Endometrium (tissue), 2 donors: Measurements from ENCODE around the gene TROAP.
"Not testable (repeated sequence)": the region's sequence is repeated elsewhere in the genome, so short reads cannot be mapped to it uniquely, and the experiment has no call there.

ENCODE experiments used
- FAIRE-seq: peaks from 2 replicates; lab custom pipeline; 2012; peaks lifted over from hg19 to GRCh38; lab: Jason Lieb, UNC
- donor health status: control.
- donor health status: control.

The TROAP gene

DNA sequence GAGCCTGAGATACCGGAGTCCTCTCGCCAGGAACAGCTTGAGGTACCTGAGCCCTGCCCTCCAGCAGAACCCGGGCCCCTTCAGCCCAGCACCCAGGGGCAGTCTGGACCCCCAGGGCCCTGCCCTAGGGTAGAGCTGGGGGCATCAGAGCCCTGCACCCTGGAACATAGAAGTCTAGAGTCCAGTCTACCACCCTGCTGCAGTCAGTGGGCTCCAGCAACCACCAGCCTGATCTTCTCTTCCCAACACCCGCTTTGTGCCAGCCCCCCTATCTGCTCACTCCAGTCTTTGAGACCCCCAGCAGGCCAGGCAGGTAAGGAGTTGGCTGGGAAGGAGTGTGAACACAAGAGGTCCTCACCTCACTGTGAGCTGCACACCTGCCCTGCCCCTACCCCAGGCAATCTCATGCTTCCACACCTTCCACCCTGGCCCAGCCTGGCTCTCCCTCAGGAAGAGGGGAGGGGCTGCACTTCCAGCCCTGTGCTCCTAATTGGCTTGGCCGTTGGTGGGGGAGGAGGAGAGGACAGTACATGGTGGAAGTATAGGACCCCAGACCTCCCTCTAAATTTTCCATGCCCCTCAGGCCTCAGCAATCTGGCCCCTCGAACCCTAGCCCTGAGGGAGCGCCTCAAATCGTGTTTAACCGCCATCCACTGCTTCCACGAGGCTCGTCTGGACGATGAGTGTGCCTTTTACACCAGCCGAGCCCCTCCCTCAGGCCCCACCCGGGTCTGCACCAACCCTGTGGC, 7.8 kb downstream of the TROAP start:
- FAIRE-seq: no peak

DNA sequence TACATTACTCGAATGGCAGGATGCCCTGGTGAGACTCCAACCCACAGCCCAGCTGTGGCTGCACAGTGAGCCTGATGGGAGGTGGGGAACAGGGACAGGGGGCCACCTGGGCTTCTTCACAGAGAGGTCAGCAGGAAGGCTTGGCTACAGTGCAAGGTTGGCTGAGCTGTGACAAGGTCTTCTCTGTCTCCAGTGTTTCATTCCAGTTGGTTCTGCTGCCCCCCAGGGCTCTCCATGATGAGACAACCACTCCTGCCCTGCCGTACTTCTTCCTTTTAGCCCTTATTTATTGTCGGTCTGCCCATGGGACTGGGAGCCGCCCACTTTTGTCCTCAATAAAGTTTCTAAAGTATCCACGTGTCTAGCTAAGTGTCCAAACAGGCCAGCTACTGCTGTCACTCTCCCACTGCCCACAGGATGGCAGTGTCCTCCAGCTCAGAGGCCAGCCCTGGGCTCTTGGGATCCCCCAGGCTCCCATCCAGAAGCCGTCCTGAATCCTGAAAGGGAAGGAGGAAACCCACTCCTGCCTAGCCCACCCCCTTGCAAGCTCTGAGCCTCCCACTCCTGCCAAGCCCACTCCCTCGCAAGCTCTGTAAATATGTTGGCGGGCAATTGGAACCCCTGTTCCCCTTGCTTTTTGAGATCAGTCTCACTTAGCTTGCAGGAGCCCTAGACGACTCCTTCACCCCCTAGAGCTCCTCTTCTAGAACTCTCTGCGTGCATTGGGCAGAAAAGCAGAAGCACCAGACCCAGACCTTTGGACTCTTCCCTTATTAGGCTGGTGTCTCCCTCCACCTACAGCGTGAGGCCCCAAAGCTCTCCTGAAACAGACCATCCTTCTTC, 8.5 kb downstream of the TROAP start:
- peak; percentile 23 for FAIRE-seq

DNA sequence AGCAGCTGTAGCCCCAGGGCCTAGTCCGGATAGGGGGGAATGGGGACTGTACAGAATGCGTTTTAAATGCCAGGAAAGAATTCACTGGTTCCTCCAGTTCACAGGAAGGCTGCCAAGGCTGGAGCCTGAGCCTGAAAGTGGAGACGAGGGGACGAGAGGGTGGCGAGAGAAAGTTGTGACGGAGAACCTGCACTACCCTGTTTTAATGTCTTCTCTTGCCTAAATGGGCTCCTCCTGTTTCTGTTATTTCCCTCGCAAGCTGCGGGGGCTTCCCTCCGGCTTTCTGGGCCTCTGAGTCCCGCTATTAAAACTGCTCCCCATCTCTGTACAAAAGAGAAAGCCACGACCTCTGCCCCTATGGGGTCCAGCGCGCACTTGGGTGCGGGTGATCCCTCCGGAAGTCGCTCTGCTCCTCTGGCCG, 9.4 kb downstream of the TROAP start:
- FAIRE-seq: no peak

DNA sequence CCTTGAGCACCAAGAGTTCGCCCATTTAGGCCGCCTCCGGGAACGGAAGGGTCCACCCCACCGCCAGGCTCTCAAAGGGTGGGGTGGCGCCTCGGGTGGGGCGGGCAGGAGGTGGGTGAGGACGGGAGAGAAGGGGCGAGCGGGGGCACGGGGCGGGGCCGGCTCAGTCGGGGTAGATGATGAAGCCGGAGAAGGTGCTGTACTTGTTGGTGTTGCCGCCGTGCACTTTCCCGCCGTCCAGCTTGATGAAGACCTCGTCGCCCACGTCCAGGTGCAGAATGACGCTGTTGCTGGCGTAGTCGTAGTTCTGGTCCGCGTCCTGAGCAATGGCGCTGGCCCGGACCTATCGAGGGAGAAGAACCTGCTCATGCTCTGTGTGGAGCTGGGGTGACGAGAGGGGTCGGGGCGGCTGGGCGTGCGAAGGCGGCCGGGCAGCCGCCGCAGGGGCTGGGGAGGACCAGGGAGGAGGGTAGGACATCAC, 9.9 kb downstream of the TROAP start:
- FAIRE-seq: no peak

DNA sequence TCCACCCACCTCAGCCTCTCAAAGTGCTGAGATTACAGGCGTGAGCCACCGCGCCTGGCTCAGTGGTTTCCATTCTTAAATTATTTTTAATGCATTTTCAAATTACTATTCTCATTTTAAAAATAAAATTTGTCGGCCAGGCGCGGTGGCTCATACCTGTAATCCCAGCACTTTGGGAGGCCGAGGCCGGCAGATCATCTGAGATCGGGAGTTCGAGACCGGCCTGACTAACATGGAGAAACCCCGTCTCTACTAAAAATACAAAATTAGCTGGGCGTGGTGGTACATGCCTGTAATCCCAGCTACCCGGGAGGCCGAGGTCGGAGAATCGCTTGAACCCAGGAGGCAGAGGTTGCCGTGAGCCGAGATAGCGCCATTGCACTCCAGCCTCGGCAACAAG, 10.7 kb downstream of the TROAP start:
- not testable (repeated sequence) for FAIRE-seq

DNA sequence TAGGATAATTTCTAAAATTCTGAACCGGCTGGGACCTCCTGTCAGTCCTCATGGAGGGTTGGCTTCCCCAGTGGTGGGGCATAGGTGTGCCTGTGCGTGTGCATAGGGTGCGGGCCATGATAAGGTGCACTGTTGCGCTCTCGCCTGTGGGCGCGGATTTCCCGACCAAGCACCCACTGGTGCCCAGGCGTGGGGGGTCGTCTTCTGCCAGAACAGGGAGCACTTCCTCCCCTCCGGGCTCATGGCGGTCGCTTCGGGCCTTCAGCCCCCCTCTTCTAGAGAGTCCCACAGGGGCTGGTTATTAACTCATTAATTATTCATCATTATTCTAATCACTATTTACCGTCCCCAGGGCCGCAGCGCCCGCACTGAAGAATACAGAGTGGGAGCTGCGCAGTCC, 11.2 kb downstream of the TROAP start:
- FAIRE-seq: no peak

DNA sequence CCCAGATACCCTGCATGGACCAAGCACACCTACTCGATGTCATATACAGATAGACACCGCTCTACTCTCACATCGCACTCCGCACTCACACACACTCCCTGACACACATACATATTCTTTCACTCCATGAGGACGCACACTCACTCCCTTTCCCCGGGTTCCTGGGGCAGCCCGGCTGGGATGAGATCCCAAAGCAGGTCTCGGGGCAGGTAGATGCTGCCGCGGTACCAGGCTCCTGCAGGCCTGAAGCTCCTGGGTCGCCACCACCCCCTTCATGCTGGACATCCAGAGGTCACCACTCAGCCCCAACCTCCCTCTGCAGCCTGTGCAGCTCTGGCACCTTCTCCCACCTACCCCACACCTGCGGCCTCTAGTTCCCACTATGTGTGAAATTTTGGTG, 11.6 kb downstream of the TROAP start:
- no peak for FAIRE-seq

DNA sequence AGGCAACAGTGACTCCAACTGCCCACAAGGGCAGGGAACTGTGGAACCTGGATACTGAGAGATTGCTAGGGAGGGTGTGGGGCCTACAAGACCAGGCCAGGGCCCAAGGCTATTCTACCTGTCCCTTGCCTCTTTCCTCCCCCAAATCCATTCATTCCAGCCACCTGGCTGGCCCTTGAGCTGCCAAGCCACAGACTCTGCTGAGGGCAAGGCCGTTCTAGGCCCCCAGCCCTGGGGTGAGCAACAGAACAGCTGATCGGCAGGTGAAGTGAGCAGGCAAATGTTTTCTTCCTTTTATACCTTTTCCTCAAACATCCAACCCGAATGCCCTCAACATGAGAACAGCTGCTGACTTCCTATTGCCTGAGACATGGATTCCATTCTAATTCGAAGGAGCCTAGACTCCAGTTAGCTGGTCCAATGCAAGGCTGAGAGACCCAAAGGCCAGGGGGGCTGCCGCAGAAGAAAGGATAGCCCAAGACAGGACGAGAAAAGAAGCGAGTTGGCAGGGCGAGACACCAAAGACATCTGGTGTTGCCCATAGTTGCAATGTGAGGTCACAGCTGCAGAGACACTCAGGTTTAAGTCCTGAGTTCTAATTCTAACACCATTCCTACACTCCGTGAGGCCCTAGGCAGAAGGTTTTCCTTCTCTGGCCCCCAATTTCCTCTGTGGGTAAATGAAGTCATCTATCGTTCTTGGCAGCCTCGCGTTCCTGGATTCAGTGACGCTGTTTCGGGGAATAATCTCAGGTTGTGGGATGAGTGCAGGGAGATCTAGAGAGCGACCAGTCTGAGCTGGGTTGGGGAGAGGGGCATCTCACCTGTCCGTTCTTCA, 12.3 kb downstream of the TROAP start:
- no peak for FAIRE-seq

DNA sequence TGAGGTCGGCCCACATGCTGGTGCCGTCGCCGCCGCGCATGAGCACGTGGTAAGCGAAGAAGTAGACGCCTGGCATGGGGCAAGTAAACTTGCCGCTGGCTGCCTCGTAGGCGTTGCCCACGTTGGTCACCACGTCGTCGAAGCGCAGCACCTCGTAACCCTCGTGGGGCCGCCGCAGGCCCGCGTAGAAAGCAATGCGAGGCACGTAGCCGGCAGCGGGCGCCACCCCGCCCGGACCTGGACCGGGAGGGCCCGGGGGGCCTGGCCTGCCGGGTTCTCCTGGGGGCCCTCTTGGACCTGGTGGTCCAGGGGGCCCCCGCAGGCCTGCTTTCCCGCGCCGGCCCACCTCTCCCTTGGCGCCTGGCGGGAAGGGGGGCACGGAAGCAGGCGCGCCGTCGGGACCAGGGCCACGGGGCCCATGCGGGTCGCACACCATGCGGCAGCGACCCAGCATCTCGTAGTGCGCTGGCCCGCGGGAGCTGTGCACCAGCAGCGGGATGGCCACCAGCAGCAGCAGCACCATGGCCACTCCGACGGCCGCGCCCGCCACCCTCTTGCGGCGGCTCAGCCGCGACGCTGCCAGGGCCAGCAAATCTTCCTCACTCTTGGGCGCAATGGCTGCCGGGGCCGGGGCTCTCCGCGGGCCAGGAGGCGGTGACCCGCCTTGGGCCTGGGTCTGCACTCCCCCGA, 13.0 kb downstream of the TROAP start:
- no peak for FAIRE-seq

DNA sequence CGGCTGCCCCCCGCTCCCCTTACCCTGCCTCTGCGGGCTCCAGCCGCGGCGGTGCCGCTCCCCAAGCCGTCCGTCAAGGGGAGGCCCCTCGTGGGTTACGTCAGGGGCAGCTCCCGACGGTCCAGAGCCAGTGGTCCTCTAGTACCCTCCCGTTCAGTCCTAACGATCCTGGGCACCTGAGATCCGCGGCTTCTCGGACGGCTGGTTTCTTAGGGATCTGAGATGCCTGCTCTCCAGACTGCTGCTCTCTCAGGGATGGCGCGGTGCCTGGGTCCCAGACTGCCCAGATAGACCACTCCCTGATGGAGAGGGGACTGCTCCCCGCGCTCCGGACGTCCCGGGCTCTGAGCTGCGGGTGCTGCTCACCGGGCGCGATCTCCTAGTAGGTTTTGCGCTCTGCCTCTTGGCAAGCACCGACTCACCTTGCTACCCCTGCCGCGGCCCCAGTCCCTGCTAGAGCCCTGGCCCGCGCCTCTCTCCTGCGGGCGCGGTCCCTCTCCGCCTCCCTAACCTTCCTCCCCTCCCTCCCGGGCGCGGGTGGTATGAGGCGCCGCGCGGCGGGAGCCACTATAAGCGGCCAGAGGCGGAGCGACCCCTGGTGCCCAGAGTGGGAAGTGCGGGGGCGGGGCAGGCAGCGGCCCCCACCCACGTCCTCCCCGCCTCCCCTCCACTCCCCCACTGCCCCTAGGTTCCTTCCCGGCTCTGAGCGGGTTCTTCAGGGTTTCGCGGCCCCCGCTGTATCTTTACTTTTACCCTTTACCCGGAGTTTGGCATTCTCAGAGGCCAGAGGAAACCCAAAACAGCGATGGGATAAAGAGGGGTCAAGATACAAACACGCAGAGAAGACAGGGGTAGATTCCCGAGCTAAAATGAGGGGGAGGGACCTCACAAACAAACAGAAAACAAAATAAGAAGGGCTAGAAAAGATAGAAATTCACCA, 13.9 kb downstream of the TROAP start, which contains the start of gene C1QL4:
TSS of gene C1QL4 (minus strand) at position 544 of the 940 bp plus-strand sequence. CDS start 711 bp downstream, outside the sequence.
- no peak for FAIRE-seq

DNA sequence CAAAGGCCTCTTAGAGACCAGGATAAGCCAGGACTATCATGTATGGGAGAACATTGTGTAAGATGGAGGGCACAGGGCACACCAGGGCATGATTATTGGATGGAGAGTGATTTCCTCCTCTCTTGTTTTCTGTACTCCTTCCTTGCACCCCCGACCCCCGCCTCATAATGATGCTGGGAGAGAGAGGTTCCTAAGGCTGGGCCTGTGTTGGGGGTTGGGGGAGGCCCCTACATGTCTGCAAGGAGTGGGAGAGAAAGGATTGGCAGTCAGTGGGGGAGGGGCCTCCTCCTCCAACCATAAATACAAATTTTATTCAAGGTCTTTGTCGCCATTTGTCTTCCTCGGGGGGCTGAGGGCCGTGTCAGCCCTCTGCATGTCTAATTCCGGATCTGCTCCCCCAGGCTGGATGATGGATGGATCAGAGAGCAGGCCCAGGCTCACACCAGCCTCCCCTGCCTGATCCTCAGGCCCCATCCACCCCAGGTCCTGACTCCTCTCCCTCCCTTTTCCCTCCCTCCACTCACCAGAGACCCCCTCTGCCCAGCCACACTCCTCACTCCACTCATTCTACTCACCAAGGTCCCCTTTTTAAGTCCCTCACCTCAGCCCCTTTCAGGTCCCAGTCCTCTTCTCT, 15.9 kb downstream of the TROAP start:
- FAIRE-seq: no peak

DNA sequence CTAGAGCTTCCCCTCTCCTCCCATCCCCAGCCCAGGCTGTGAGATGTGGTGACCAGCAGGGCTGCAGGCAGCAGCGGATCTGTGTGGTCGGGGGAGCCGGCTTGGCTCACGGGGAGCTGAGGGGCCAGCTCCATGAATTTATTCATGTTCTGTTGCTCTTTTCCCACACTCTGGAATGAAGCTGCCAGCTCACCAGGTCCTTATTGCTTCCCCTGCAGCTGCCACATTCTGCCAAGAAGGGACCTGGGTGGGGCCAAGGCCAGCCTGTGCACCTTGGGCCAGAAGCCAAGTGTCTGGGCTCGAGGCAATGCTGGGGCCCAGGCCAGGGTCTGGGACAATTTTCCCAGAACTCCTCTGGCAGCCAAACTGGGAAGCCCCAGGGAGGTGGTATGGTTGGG, 16.4 kb downstream of the TROAP start:
- FAIRE-seq: no peak

DNA sequence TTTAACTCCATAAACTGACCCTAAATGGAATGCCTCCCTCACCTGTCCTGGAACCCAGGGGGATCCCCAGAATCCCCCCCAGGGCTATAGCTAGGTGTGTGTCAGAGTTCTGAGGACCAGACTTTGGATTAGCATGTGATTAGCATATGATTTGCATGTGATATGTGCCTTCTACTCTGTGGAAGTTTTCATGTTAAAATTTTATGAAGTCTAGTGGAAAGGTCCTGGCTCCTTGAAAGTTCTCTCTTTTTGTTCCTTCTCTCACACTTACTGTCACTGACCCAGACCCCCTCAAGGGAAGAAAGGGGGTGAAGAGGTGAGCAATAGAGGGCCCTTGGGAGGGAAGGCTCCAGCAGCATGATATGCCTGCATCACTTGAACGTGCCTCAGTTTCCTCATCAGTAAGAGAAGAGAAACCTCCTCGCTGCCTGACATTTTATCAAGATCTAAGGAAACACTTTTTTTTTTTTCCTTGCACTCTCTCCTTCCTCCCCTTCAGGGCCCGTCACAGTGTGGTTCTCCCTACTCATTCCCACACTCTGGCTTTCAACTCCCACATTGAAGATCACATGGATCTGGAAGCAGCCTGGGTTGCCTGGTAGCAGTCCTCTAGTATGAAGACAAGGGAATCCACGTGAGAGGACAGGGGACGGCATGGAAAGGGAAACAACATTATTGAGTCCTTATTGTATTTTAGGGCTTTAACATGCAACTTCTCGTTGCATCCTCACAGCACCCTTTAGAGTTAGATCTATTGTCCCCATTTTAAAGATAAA, 17.2 kb downstream of the TROAP start:
- no peak for FAIRE-seq

DNA sequence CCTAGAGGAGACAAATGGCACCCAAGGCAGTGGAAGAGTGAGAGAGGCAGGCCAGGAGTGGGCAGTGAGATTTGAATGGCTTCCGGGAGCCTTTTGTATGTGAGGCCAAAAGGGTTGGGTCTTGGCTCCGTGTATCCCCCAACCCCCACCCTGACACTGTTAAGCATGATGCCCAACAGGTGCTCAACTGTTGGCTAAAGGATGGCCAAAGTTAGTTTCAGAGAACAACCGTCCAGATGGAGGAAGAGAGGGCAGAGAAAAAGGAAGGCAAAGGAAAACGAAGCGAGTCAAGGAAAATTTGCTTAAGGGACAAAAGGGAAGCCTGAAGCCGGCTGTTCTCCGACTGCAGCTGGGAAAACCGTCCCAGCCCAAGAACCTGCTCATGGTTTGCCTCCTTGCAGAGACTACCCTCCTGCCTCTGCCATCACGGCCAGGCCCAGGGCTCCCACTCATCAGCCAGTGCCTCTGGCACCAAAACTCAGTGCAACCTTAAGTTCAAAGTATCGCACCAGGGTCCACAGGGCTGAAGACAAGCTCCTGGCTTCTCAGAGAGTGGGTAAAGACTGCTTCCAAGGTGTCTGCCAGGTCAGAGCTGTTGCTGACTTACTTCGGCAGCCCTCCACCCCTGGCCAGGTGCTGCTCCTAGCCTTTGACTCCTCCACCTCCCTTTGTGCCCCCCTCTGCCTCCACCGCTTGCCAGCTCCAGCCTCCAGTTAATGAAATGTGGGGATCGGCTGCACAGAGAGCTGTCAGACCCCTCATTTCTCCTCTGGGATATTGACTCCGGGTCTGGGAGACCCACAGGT, 18.1 kb downstream of the TROAP start:
- no peak for FAIRE-seq

DNA sequence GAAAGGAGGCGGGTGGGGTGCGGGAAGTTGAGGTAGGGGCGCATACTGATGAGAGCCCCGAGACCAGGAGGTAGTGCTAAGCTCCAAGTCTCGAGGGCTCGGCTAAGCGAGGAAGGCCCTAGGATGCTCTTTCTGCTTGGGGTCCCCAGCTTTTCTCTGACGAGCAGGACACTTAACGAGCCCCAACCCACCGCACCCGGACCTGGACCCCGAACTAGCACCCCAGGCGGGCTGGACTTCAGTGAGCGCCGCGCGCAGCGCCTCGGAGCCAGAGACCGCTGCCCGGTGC, 18.7 kb downstream of the TROAP start:
- no peak for FAIRE-seq

DNA sequence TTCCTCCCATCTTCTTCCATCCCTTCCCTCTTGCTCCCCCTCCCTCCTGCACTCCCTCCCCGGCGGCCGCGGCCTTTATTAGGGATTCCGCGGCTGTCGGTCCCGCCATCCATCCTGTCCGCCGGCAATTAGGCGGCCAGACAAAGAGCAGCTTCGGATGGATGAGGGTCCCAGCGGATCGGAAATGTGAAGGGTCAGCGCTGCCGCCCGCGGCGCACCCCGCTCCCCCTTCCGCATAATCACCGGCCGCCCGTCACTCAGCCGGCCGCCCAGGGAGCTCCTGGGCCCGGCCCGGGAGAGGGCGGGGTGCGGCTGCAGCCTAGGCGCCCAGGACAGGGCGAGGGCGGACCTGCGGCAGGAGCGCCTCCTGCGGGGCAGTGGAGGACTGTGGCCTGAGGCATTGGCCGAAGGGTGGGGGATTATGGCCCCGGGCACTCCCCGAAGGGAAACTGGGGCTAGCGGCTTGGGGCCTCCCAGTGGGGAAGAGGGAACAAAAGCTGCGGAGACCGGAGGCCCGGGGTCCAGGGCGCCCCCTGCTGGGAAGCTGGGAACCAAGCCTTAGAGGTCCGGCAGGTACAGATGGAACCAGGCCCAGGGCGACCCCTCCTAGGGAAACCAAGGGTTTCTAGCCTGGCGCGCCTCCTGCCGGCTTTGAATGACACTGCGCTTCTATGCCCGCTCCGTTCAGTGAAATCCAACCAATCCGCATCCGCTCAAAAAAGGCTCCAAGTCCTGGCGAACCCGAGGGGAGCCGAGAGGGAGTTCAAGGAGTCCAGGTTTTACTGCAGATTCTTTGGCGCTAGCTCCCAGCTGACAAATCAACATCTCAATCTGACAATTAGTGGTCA, 19.2 kb downstream of the TROAP start:
- no peak for FAIRE-seq

DNA sequence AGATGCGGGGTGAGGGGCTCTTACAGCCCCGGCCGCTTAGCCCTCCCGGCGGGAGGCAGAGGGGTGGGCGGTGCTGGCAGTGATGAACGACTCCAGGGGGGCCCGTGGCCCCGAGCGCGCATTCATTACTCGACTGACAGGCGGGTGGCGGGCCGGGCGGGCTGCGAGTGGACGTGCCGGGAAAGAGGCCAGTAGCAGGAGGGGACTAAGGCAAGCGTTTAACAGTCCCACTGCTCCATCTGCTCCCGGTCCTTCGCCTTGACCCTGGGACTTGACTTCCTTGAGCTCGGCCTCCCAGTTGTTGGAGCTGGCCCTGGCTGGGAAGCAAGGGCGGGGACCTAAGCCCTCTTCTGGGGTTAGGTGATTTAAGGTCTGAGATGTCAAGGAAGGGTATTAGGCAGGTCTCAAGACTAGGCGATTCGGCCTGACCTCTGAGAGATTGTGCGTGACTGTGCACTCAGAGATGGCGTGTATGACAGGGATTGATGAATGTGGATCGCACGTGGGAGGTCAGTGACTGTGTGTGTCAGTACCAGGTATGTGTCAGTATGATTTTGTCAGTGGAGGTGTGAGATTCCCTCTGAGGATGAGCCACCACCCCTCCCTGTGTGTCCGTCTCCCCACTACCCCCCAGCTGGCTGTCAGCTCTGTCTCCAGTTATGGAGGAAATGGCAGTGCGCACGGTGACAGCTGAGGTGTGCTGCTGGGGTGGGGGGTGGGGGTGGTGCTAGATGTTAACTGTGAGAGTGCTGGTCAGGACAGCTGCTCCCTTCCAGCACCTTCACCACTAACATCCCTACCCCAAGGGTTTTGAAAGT, 20.1 kb downstream of the TROAP start:
- FAIRE-seq: no peak
